Dermis blood vessel endothelial cell (primary cell): Measurements from ENCODE around the gene HEXD. TPM values are rescaled to one million over a fixed set of nuclear protein-coding genes. Genes with fewer than 3 reads are reported as not detected.

Experiments used
- DNase-seq: peaks from one replicate; pipeline ENCODE4 v3.0.0; 2010
- total RNA-seq: library from RNA; depleted of rRNA; stranded (reverse); fragments of >200 nt; gene quantifications from 2 replicates; pipeline ENCODE4 v1.2.3, GENCODE V29; 2014

The HEXD gene
- total RNA-seq, 1 donor from 2014 or later: 22.0 TPM

- no peak for DNase-seq
Observed at GRCh38 chr17:82416264-82416663, 1.9 kb upstream of the HEXD start.

GRCh38 chr17:82416771-82417170, 1.4 kb upstream of the HEXD start:
- DNase-seq: peak; percentile 21

GRCh38 chr17:82419540-82419939, 1.4 kb downstream of the HEXD start:
- DNase-seq: peak; percentile 10

- DNase-seq: peak; percentile 68
Observed at GRCh38 chr17:82424001-82424862, 6.1 kb downstream of the HEXD start.

- no peak for DNase-seq
Observed at GRCh38 chr17:82424863-82425159, 6.7 kb downstream of the HEXD start.

- no peak for DNase-seq
Observed at GRCh38 chr17:82428546-82428945, 10.4 kb downstream of the HEXD start.

- DNase-seq: no peak
Observed at GRCh38 chr17:82429824-82430223, 11.7 kb downstream of the HEXD start.

GRCh38 chr17:82432017-82432416, 13.9 kb downstream of the HEXD start:
- DNase-seq: no peak

GRCh38 chr17:82433560-82434215, 15.5 kb downstream of the HEXD start:
- DNase-seq: no peak

GRCh38 chr17:82434216-82434565, 16.0 kb downstream of the HEXD start:
- no peak for DNase-seq

- DNase-seq: no peak
Observed at GRCh38 chr17:82435103-82435502, 17.0 kb downstream of the HEXD start.

GRCh38 chr17:82435601-82436583, 17.7 kb downstream of the HEXD start:
- no peak for DNase-seq

- no peak for DNase-seq
Observed at GRCh38 chr17:82436601-82437324, 18.6 kb downstream of the HEXD start.

GRCh38 chr17:82437325-82437668, 19.1 kb downstream of the HEXD start:
- no peak for DNase-seq

- no peak for DNase-seq
Observed at GRCh38 chr17:82438401-82439193, 20.4 kb downstream of the HEXD start.

- no peak for DNase-seq
Observed at GRCh38 chr17:82439194-82439828, 21.2 kb downstream of the HEXD start.

GRCh38 chr17:82439829-82440365, 21.8 kb downstream of the HEXD start:
- DNase-seq: no peak

- no peak for DNase-seq
Observed at GRCh38 chr17:82440469-82440981, 22.4 kb downstream of the HEXD start.

- no peak for DNase-seq
Observed at GRCh38 chr17:82440991-82441627, 23.0 kb downstream of the HEXD start.
